RWPE1 (cell line): ENCODE data around the gene AIRE.

Experiments
- CTCF ChIA-PET: fragments of 350-600 bp; sonication (Branson Sonifier 250); formaldehyde crosslinking; extraction: SDS; loops from one replicate; lab custom pipeline; 2021; lab: Yijun Ruan, JAX
- POLR2A ChIA-PET: fragments of 400-600 bp; formaldehyde crosslinking; extraction: SDS; loops from one replicate; lab custom pipeline; 2020; ENCODE audit warnings: antibody characterized with exemption; ENCODE audit not compliant: low non-redundant PET; lab: Yijun Ruan, JAX
- DNase-seq: peaks from one replicate; pipeline ENCODE4 v3.0.0; 2012; ENCODE audit warnings: low spot score
- H3K27ac ChIP-seq: fragments of 450-650 bp; 2 replicates; pipeline ENCODE4 v1.5.1; 2017
- TF ChIP-seq, protein P1 (sequence below): fragments of 450-650 bp; conservative IDR thresholded peaks from 2 replicates; pipeline ENCODE4 v1.5.1; 2017; ENCODE audit warnings: low read depth, mild to moderate bottlenecking

AIRE gene

DNA sequence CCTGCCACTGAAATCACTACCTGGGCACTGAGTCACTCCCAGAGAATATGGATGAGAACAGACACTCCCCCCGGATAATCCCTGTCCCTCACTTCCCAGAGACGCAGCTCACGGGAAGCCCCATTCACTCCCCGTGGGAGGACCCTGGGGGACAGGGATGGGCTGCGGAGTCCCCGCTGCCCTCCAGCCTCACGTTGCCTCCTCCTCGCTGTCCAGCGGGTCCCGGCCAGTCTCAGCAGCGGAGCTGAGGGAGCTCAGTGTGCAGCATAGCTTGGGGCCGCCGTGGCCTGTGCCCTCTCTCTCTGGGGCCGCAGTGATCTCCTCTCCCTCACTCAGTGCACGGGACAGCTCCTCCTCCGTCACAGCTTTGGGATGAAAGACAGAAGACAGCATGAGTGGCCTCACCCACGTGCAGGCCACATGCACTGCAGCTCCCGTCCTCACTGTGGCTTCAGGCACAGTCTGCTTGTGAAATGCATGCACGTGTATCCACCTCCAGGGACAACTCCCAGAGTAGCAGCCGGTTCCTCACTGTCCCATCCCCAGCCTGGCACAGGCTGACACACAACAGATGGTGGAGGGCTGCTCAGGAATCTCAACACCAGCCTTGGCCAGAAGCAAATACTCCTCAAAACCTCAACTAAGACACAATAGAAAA lies 46.1 kb downstream of the AIRE start:
- H3K27ac ChIP-seq, result no peak overlapping the region
- POLR2A ChIA-PET, result no interaction called here
- CTCF ChIA-PET, result interaction anchor here (0.7 kb wide), 1 partner anchor 315 kb away, joined by 3 read pairs; no protein-coding TSS in a partner anchor
- TF ChIP-seq, protein P1, sequence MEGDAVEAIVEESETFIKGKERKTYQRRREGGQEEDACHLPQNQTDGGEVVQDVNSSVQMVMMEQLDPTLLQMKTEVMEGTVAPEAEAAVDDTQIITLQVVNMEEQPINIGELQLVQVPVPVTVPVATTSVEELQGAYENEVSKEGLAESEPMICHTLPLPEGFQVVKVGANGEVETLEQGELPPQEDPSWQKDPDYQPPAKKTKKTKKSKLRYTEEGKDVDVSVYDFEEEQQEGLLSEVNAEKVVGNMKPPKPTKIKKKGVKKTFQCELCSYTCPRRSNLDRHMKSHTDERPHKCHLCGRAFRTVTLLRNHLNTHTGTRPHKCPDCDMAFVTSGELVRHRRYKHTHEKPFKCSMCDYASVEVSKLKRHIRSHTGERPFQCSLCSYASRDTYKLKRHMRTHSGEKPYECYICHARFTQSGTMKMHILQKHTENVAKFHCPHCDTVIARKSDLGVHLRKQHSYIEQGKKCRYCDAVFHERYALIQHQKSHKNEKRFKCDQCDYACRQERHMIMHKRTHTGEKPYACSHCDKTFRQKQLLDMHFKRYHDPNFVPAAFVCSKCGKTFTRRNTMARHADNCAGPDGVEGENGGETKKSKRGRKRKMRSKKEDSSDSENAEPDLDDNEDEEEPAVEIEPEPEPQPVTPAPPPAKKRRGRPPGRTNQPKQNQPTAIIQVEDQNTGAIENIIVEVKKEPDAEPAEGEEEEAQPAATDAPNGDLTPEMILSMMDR, result no peak
- peak; percentile 13 for DNase-seq

DNA sequence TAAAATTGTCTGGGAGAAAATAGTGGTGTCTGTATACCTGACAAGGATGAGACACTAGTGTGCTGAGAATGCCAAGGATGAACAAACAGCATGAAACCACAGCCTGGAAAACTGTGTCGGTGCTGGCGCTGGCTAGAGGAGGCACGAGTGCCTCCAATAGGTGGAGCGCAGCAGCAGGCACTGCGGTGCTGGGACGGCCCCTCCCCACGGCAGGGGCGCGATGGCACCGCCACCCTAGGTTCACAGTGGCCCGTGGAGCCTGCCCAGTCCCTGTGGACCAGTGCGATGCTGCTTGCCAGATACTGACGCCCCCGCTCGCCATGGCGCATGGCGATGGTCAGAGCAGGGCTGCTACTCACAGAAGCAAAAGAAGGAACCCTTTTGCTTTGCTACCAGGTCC lies 46.7 kb downstream of the AIRE start:
- ChIA-PET CTCF (interaction anchor here (0.6 kb wide), 1 partner anchor 123 kb away, joined by 3 read pairs; the partner anchor contains the start of gene LRRC3), POLR2A (no interaction called here)
- TF ChIP-seq, protein P1, result no peak
- no peak for DNase-seq
- no peak overlapping the region for H3K27ac ChIP-seq

DNA sequence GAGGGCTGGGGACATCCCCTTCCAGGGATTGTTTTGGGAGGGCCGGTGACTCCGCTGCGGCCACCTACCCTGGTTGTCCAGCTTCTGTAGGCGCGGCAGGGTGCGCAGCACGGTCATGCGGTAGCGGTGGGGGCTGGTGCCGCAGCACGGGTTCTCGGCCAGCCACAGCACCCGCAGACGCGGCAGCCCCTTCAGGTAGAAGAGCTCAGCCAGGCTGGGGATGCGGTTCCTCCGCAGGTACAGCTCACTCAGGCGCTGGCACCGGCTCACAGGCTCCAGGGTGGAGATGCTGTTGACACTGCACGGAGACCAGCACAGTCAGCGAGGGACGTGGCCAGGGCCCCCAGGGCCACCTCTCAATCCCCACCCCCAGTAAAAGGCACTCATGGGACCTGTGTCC lies 47.3 kb downstream of the AIRE start:
- no peak overlapping the region for H3K27ac ChIP-seq
- ChIA-PET POLR2A (no interaction called here), CTCF (interaction anchor here (0.6 kb wide), 1 partner anchor 122 kb away, joined by 3 read pairs; the partner anchor contains the start of gene LRRC3)
- no peak for DNase-seq
- TF ChIP-seq, protein P1, result no peak

DNA sequence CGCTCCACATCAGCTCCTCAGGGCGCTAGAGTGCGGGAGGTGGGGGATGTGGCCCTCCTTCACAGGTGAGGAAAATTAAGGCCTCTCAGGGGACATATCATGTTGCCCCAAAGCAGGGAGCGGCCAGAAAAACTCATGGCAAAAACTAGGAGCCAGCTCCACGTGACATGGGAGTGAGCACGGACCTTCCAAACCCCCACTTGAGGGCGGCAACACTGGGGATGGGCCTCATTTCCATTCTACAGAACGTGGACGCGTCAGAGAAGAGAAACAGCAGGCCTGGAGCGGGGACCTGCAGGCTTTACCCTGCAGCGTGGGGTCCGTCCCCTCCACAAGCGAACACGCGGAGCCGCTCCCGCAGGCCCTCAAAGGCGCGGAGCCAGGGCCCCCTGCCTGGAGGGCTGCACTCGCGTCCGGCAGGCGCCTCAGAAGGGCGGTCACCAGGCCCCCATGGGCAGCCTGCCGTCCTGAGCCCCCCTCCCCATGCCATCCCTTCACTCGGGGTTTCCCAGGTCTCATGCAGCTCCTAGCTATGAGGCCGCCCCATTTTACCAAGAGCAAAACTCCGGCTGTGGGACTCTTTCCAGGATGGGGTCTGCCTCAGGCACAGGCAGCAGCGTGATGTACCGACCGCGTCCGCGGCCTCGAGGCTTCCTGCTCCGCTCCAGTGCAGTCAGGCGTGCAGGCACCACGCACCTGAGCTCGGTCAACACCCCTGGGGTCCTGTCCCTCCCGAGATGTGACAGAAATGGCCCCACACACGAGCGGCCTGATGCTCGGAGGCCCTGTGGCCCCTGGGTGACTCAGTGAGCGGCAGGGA lies 48.0 kb downstream of the AIRE start:
- no peak overlapping the region for H3K27ac ChIP-seq
- TF ChIP-seq, protein P1, result no peak
- DNase-seq, result no peak
- CTCF ChIA-PET, result no interaction called here
- POLR2A ChIA-PET, result no interaction called here

DNA sequence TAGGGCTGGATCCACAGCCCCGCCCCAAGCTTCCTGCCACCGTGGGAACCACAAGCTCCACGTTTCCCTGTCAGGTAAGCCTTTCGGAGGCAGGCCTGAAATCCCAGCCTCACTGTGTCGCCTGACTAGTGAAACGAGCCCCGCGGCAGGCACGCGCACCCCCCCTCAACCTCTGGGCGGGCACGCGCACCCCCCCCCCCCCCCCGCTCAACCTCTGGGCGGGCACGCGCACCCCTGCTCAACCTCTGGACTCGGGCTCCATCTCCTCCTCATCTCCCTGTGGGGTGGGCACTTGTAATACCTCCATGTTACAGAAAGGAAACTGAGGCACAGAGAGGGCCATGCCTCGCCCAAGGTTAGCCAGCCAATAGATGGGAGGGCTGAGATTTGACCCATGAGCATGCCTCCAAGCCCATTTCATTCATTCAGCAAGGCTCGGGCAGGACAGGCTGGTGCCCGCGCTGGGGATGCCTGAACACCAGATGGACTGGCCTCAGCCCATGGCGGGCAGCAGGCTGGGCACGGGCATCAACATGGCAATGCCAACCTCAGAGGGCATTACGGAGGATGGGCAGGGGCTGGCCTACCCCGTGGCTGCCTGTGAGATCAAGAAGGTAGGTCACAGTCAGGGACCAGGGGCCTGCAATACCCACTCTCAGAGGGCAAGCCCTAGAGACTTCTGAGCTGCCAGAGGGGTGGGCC lies 48.8 kb downstream of the AIRE start:
- H3K27ac ChIP-seq, result no peak overlapping the region
- ChIA-PET CTCF (no interaction called here), POLR2A (no interaction called here)
- no peak for DNase-seq
- TF ChIP-seq, protein P1, result no peak
